SK-N-SH (cell line): Measurements from ENCODE around the gene GSG1.

Experiments used
- EZH2phosphoT487 ChIP-seq: fragments of 200-600 bp; sonication (generic); IDR thresholded peaks from 2 replicates; pipeline ENCODE4 v1.6.1; 2017; ENCODE audit warnings: low read depth, mixed run types, mild to moderate bottlenecking, antibody characterized with exemption, moderate library complexity, borderline replicate concordance
- FOSL2 ChIP-seq: IDR thresholded peaks from 2 replicates; pipeline ENCODE4 v1.4.0; 2012; ENCODE audit warnings: low read depth, mild to moderate bottlenecking, moderate library complexity, borderline replicate concordance
- FOXJ3 ChIP-seq: sonication (generic); formaldehyde crosslinking; IDR thresholded peaks from 2 replicates; pipeline ENCODE4 v1.5.1; 2020; ENCODE audit warnings: mild to moderate bottlenecking, missing genetic modification reagents
- FOXM1 ChIP-seq: IDR thresholded peaks from 2 replicates; pipeline ENCODE4 v1.4.0; 2012; ENCODE audit warnings: low read depth, mild to moderate bottlenecking
- GABPA ChIP-seq: IDR thresholded peaks from 2 replicates; pipeline ENCODE4 v1.4.0; 2012; ENCODE audit warnings: low read depth, mild to moderate bottlenecking
- JUND ChIP-seq: IDR thresholded peaks from 2 replicates; pipeline ENCODE4 v1.4.0; 2012
- MEF2A ChIP-seq: IDR thresholded peaks from 2 replicates; pipeline ENCODE4 v1.4.0; 2012; ENCODE audit warnings: low read depth, borderline replicate concordance
- POLR2AphosphoS5 ChIP-seq: IDR thresholded peaks from 2 replicates; pipeline ENCODE4 v1.6.1; 2012; ENCODE audit warnings: low read depth, low read length
- RAD21 ChIP-seq: IDR thresholded peaks from 2 replicates; pipeline ENCODE4 v1.6.1; 2012; ENCODE audit warnings: mild to moderate bottlenecking, low read length
- RCOR1 ChIP-seq: fragments of 150-350 bp; IDR thresholded peaks from 2 replicates; pipeline ENCODE4 v1.6.1; 2017; ENCODE audit warnings: antibody characterized with exemption, low read length
- TCF12 ChIP-seq: IDR thresholded peaks from 2 replicates; pipeline ENCODE4 v1.4.0; 2012
- TF ChIP-seq, protein P1 (sequence below): fragments of 200-600 bp; sonication (generic); IDR thresholded peaks from 2 replicates; pipeline ENCODE4 v1.6.1; 2017; ENCODE audit warnings: antibody characterized with exemption, mild to moderate bottlenecking, moderate library complexity
- TF ChIP-seq, protein P2 (sequence below): IDR thresholded peaks from 2 replicates; pipeline ENCODE4 v1.4.0; 2012; ENCODE audit warnings: low read depth

DNA sequence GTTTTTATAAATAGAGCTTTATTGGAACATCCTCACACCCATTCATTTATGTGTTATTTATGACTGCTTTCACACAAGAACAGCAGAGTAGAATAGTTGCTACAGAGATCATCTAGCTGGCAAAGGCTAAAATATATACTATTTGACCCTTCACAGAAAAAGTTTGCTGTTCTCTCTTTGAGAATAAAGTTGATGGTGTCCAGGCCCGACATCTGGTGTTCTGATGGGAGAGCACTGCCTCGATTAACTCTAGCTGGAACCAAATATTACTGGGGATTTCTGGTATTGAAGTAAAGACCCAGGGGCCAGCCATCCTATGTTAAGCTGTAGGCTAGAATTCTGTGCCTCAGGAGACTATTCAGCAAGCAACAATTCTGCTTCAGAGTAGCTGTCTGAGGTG, 37.5 kb downstream of the GSG1 start:
- TF ChIP-seq, protein P1, sequence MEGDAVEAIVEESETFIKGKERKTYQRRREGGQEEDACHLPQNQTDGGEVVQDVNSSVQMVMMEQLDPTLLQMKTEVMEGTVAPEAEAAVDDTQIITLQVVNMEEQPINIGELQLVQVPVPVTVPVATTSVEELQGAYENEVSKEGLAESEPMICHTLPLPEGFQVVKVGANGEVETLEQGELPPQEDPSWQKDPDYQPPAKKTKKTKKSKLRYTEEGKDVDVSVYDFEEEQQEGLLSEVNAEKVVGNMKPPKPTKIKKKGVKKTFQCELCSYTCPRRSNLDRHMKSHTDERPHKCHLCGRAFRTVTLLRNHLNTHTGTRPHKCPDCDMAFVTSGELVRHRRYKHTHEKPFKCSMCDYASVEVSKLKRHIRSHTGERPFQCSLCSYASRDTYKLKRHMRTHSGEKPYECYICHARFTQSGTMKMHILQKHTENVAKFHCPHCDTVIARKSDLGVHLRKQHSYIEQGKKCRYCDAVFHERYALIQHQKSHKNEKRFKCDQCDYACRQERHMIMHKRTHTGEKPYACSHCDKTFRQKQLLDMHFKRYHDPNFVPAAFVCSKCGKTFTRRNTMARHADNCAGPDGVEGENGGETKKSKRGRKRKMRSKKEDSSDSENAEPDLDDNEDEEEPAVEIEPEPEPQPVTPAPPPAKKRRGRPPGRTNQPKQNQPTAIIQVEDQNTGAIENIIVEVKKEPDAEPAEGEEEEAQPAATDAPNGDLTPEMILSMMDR, result no peak
- TF ChIP-seq MEF2A (no peak), JUND (no peak), EZH2phosphoT487 (no peak), FOXM1 (no peak), RCOR1 (no peak), TCF12 (no peak), FOXJ3 (CRISPR knock-in tag) (no peak), RAD21 (no peak), GABPA (no peak), POLR2AphosphoS5 (no peak), FOSL2 (no peak)
- TF ChIP-seq, protein P2, sequence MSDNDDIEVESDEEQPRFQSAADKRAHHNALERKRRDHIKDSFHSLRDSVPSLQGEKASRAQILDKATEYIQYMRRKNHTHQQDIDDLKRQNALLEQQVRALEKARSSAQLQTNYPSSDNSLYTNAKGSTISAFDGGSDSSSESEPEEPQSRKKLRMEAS, result no peak
